Measurements from ENCODE around the gene RNF26. TPM values are rescaled to one million over a fixed set of nuclear protein-coding genes. Genes with fewer than 3 reads are reported as not detected.

RNF26 gene
- polyA plus RNA-seq, 1 donor, result 25.2 TPM

- H3K4me3 ChIP-seq (ENCODE audit: low read length), result no peak overlapping the region
- peaks cover 65% of the 10 kb centered on the region for H3K4me1 ChIP-seq (ENCODE audit: control insufficient read depth, insufficient read depth, low read length)
- no peaks in the 10 kb centered on the region for H3K36me3 ChIP-seq (ENCODE audit: control insufficient read depth, insufficient read depth, low read length)
- H3K27ac ChIP-seq (ENCODE audit: low read length), result no peak overlapping the region
- no peaks in the 10 kb centered on the region for H3K9me3 ChIP-seq (ENCODE audit: control insufficient read depth, low read depth, low read length)
- H3K27me3 ChIP-seq (ENCODE audit: control insufficient read depth, insufficient read depth, low read length), result no peaks in the 10 kb centered on the region
- no CpG with 5 or more reads among the region's 26 CpGs for WGBS (ENCODE audit: insufficient coverage, low lambda C conversion rate)
- DNase-seq, result no peak
These were observed 38.1 kb downstream of the RNF26 start for GRCh38 chr11:119372260-119373058.

GRCh38 chr11:119373059-119373920 lies 39.0 kb downstream of the RNF26 start:
- H3K4me3 ChIP-seq (ENCODE audit: low read length), result no peak overlapping the region
- peak in 1 of 2 donors; percentile 61 for DNase-seq
- H3K27ac ChIP-seq (ENCODE audit: low read length), result no peak overlapping the region
- H3K36me3 ChIP-seq (ENCODE audit: control insufficient read depth, insufficient read depth, low read length), result no peaks in the 10 kb centered on the region
- H3K9me3 ChIP-seq (ENCODE audit: control insufficient read depth, low read depth, low read length), result no peaks in the 10 kb centered on the region
- WGBS (ENCODE audit: insufficient coverage, low lambda C conversion rate), result no CpG with 5 or more reads among the region's 23 CpGs
- no peaks in the 10 kb centered on the region for H3K27me3 ChIP-seq (ENCODE audit: control insufficient read depth, insufficient read depth, low read length)
- H3K4me1 ChIP-seq (ENCODE audit: control insufficient read depth, insufficient read depth, low read length), result peaks cover 57% of the 10 kb centered on the region

DNA sequence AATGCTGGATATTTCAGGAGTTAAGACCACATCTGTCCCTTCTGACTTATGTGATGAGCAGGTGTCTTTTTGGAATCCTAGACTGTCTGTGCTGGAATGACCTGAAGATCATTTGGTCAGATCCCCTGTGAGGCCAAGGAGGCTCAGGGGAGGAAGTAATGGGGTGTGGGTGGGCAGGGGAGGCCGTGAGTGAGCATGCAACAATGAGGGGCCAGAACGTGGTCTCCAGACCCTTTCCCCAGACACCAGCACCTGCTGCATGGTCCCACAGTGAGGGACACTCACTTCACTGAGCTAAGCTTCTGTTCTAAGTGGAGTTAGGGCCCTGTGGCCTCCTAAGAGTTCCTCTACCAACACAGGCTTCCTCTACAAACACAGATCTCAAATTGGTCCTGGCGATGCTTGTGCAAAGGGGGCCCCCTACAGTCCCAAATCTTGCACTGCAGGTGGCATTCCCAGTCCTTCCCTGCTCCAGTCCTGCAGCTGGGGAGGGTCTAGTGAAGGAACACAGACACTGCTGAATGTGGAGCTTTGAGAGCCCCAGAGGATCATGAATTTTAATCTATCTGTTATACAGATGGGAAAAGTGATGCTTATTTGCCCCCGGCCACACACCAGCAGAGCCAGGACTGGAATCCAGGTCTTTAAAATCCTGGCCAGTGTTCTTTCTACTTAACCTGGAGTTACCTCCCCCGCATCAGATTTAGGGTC lies 39.7 kb downstream of the RNF26 start:
- no peak overlapping the region for H3K27ac ChIP-seq (ENCODE audit: low read length)
- H3K27me3 ChIP-seq (ENCODE audit: control insufficient read depth, insufficient read depth, low read length), result no peaks in the 10 kb centered on the region
- peaks cover 49% of the 10 kb centered on the region for H3K4me1 ChIP-seq (ENCODE audit: control insufficient read depth, insufficient read depth, low read length)
- DNase-seq, result peak; percentile 72 to 76
- no peaks in the 10 kb centered on the region for H3K9me3 ChIP-seq (ENCODE audit: control insufficient read depth, low read depth, low read length)
- WGBS (ENCODE audit: insufficient coverage, low lambda C conversion rate), result no CpG with 5 or more reads among the region's 5 CpGs
- H3K36me3 ChIP-seq (ENCODE audit: control insufficient read depth, insufficient read depth, low read length), result no peaks in the 10 kb centered on the region
- H3K4me3 ChIP-seq (ENCODE audit: low read length), result no peak overlapping the region

DNA sequence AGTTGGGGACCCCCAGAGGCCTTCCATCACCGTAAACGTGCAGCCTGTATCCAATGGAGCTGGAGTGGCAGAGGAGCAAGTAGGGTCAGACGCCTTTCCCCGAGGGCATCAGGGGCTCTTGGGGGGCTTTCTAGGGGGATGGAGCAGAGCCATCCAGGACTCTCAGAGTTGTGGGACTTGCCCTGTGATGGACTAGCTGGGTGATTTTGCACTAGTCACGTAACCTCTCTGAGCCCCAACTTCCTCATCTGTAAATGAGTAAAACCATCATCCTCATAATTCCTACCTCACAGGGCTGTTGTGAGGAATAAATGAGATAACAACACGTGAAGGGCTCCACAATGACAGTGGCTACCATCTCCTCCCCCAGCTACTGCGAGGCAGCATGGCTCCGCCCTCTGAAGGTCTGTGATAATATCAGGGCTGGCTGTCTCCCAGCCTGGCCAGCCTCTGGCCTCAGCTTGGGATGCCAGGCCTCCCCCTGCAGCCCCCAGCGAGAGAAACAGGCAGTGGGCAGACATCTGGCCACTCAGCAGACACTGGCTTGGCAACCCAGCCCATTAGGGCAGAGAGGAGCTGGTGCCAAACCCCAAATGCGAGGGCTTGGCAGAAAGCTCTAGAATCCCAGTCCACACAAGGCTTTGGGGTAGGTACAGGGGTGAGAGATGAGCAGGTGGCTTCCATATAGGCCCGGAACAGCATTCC lies 40.5 kb downstream of the RNF26 start:
- peak in 1 of 2 donors; percentile 8 for DNase-seq
- H3K36me3 ChIP-seq (ENCODE audit: control insufficient read depth, insufficient read depth, low read length), result no peaks in the 10 kb centered on the region
- H3K4me3 ChIP-seq (ENCODE audit: low read length), result no peak overlapping the region
- H3K27me3 ChIP-seq (ENCODE audit: control insufficient read depth, insufficient read depth, low read length), result no peaks in the 10 kb centered on the region
- H3K9me3 ChIP-seq (ENCODE audit: control insufficient read depth, low read depth, low read length), result no peaks in the 10 kb centered on the region
- H3K4me1 ChIP-seq (ENCODE audit: control insufficient read depth, insufficient read depth, low read length), result peaks cover 42% of the 10 kb centered on the region
- no peak overlapping the region for H3K27ac ChIP-seq (ENCODE audit: low read length)
- WGBS (ENCODE audit: insufficient coverage, low lambda C conversion rate), result no CpG with 5 or more reads among the region's 11 CpGs

DNA sequence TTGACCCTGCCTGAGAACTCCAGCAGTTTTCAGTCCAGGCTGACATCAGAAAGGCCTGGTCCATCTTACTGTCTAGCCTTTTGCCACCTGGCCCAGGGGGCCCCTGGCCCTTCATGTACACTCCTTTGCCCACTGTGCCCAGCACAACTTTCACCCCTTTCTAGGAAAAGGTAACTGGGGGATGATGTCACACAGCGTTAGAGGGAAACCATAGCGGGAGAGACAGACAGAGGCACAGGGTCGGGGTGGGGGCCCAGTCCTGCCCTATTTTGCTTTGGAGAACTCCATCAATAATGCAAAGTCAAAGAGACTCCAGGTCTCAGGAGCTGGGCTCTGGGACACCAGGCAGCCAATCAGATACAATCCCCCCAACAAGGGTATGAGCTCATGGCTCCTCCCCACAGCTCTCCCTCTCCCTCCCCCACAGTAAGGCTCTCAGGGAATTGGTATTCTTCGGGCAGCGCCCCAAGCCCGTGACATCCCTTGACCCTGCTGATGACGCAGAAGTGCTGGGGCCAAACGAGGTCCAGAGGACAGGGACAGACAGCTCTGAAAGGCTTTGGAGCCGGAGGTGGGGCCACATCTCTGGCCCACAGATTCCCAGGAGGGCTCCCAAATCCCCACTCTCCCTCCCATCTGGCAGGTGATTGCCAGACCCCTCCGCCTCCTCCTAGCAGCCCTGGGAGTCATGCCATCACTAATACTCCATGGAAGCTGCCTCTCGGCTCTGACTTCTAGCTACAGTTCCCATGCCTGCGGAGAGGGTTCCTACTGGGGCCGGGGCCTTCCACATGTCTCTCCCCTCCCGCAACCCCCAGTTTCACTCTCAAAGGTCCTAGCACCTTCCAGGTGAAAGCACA lies 41.2 kb downstream of the RNF26 start:
- peak in 1 of 2 donors; percentile 15 for DNase-seq
- peaks cover 5% of the 10 kb centered on the region for H3K27me3 ChIP-seq (ENCODE audit: control insufficient read depth, insufficient read depth, low read length)

DNA sequence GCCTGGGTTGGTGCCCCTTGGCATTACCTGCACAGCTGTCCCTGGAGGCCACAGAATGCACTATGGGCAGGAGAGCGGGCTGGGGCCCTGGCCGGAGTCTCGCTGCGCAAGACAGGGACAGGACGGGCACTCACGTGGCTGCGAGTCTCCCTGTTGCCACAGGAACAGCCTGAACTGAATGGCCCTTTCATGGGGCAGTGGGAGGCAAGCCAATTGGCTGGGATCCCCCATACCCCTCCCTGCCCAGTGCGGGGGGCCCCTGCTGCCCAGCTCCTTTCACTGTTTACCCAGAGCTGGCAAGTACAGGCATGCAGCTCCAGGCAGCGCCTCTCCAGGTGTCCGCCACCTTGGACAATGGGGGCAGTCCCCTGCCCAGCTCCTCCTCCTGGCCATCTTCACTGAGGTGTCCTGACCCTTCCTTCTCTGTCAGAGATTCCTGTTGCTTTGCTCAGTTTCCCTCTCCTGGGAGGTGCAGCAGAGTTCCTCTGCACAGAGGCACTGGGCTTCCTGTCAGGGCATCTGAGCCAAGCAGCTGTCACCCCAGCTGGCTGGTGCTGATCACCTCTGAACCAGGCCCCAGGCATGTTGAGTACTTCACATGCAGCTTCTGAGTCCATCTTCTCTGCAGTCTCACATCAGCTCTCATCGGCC lies 42.0 kb downstream of the RNF26 start:
- no CpG with 5 or more reads among the region's 11 CpGs for WGBS (ENCODE audit: insufficient coverage, low lambda C conversion rate)
- no peaks in the 10 kb centered on the region for H3K36me3 ChIP-seq (ENCODE audit: control insufficient read depth, insufficient read depth, low read length)
- H3K27me3 ChIP-seq (ENCODE audit: control insufficient read depth, insufficient read depth, low read length), result peaks cover 11% of the 10 kb centered on the region
- H3K9me3 ChIP-seq (ENCODE audit: control insufficient read depth, low read depth, low read length), result no peaks in the 10 kb centered on the region
- H3K27ac ChIP-seq (ENCODE audit: low read length), result no peak overlapping the region
- no peak overlapping the region for H3K4me3 ChIP-seq (ENCODE audit: low read length)
- DNase-seq, result no peak
- peaks cover 35% of the 10 kb centered on the region for H3K4me1 ChIP-seq (ENCODE audit: control insufficient read depth, insufficient read depth, low read length)

More for the DNA sequence above, 41.2 kb downstream of the RNF26 start:
- WGBS (ENCODE audit: insufficient coverage, low lambda C conversion rate), result no CpG with 5 or more reads among the region's 14 CpGs
- no peak overlapping the region for H3K27ac ChIP-seq (ENCODE audit: low read length)
- H3K4me1 ChIP-seq (ENCODE audit: control insufficient read depth, insufficient read depth, low read length), result peaks cover 35% of the 10 kb centered on the region
- no peaks in the 10 kb centered on the region for H3K9me3 ChIP-seq (ENCODE audit: control insufficient read depth, low read depth, low read length)
- H3K4me3 ChIP-seq (ENCODE audit: low read length), result no peak overlapping the region
- H3K36me3 ChIP-seq (ENCODE audit: control insufficient read depth, insufficient read depth, low read length), result no peaks in the 10 kb centered on the region

- Histone ChIP-seq H3K4me1 (ENCODE audit: control insufficient read depth, insufficient read depth, low read length) (peaks cover 30% of the 10 kb centered on the region), H3K36me3 (ENCODE audit: control insufficient read depth, insufficient read depth, low read length) (no peaks in the 10 kb centered on the region), H3K27me3 (ENCODE audit: control insufficient read depth, insufficient read depth, low read length) (peaks cover 11% of the 10 kb centered on the region), H3K9me3 (ENCODE audit: control insufficient read depth, low read depth, low read length) (no peaks in the 10 kb centered on the region), H3K4me3 (ENCODE audit: low read length) (no peak overlapping the region), H3K27ac (ENCODE audit: low read length) (no peak overlapping the region)
- peak in 1 of 2 donors; percentile 21 for DNase-seq
- no CpG with 5 or more reads among the region's 12 CpGs for WGBS (ENCODE audit: insufficient coverage, low lambda C conversion rate)
These were observed 43.0 kb downstream of the RNF26 start for GRCh38 chr11:119377112-119377901.

GRCh38 chr11:119377961-119378667 lies 43.8 kb downstream of the RNF26 start:
- no peak overlapping the region for H3K27ac ChIP-seq (ENCODE audit: low read length)
- H3K4me1 ChIP-seq (ENCODE audit: control insufficient read depth, insufficient read depth, low read length), result peaks cover 23% of the 10 kb centered on the region
- H3K4me3 ChIP-seq (ENCODE audit: low read length), result no peak overlapping the region

More at GRCh38 chr11:119377961-119378667, 43.8 kb downstream of the RNF26 start:
- DNase-seq, result peak in 1 of 2 donors; percentile 15
- Histone ChIP-seq H3K27me3 (ENCODE audit: control insufficient read depth, insufficient read depth, low read length) (peaks cover 14% of the 10 kb centered on the region), H3K9me3 (ENCODE audit: control insufficient read depth, low read depth, low read length) (no peaks in the 10 kb centered on the region), H3K36me3 (ENCODE audit: control insufficient read depth, insufficient read depth, low read length) (no peaks in the 10 kb centered on the region)
- WGBS (ENCODE audit: insufficient coverage, low lambda C conversion rate), result no CpG with 5 or more reads among the region's 6 CpGs
